OCI-LY1 (cell line): ENCODE measurements around the gene TBC1D4.
A peak's percentile ranks its signal among the peaks of the same experiment; 100 is the strongest.

ENCODE experiments used
- H2AFZ ChIP-seq: fragments of 200-600 bp; sonication (generic), shearing (Covaris generic); 2 replicates; pipeline ENCODE4 v1.6.0; 2014; ENCODE audit warnings: antibody characterized with exemption, mild to moderate bottlenecking, low read length
- H3F3A ChIP-seq: fragments of 200-600 bp; sonication (generic), shearing (Covaris generic); 2 replicates; pipeline ENCODE4 v1.6.0; 2014; ENCODE audit warnings: mild to moderate bottlenecking, antibody characterized with exemption, low read length, moderate library complexity; ENCODE audit not compliant: insufficient read depth
- H3K27ac ChIP-seq: fragments of 200-600 bp; sonication (generic); 2 replicates; pipeline ENCODE4 v1.5.1; 2014; ENCODE audit warnings: low read length, mixed run types, mild to moderate bottlenecking, low read depth; ENCODE audit not compliant: poor library complexity, severe bottlenecking
- H3K27me3 ChIP-seq: fragments of 200-600 bp; sonication (generic); 2 replicates; pipeline ENCODE4 v1.6.0; 2014; ENCODE audit warnings: antibody characterized with exemption, mild to moderate bottlenecking, low read length, moderate library complexity; ENCODE audit not compliant: insufficient read depth
- H3K36me3 ChIP-seq: fragments of 200-600 bp; sonication (generic); 2 replicates; pipeline ENCODE4 v1.6.1; 2014; ENCODE audit warnings: mild to moderate bottlenecking, antibody characterized with exemption, low read length, moderate library complexity, mixed read lengths; ENCODE audit not compliant: insufficient read depth
- H3K4me1 ChIP-seq: fragments of 200-600 bp; sonication (generic); 2 replicates; pipeline ENCODE4 v1.5.1; 2014; ENCODE audit warnings: mild to moderate bottlenecking, low read length, moderate library complexity; ENCODE audit not compliant: insufficient read depth, severe bottlenecking
- H3K4me2 ChIP-seq: fragments of 200-600 bp; sonication (generic), shearing (Covaris generic); 2 replicates; pipeline ENCODE4 v1.6.1; 2014; ENCODE audit warnings: low read length
- H3K4me3 ChIP-seq: fragments of 200-600 bp; sonication (generic); 2 replicates; pipeline ENCODE4 v1.5.1; 2014; ENCODE audit warnings: low read length, low read depth, mild to moderate bottlenecking, mixed read lengths; ENCODE audit not compliant: poor library complexity, severe bottlenecking
- H3K79me2 ChIP-seq: fragments of 200-600 bp; shearing (Covaris generic); 2 replicates; pipeline ENCODE4 v1.6.1; 2016; ENCODE audit warnings: mixed run types, low read length, mixed read lengths; ENCODE audit not compliant: insufficient read depth
- H3K9ac ChIP-seq: fragments of 200-600 bp; sonication (generic), shearing (Covaris generic); 2 replicates; pipeline ENCODE4 v1.6.1; 2014; ENCODE audit warnings: mild to moderate bottlenecking, low read length, mixed read lengths
- H3K9me2 ChIP-seq: fragments of 200-600 bp; sonication (generic), shearing (Covaris generic); 2 replicates; pipeline ENCODE4 v1.6.1; 2014; ENCODE audit warnings: low read depth, mild to moderate bottlenecking, low read length, mixed read lengths
- H3K9me3 ChIP-seq: fragments of 200-600 bp; shearing (Covaris generic); 2 replicates; pipeline ENCODE4 v1.6.1; 2014; ENCODE audit warnings: low read length, mixed read lengths
- H4K20me1 ChIP-seq: fragments of 200-600 bp; sonication (generic), shearing (Covaris generic); 2 replicates; pipeline ENCODE4 v1.6.0; 2016; ENCODE audit warnings: mild to moderate bottlenecking, low read length; ENCODE audit not compliant: insufficient read depth
- EZH2 ChIP-seq: fragments of 200-600 bp; sonication (generic), shearing (Covaris generic); IDR thresholded peaks from 2 replicates; pipeline ENCODE4 v1.8.0; 2017; ENCODE audit warnings: borderline replicate concordance, mixed run types, mild to moderate bottlenecking, antibody characterized with exemption, low read length, moderate library complexity, mixed read lengths
- TF ChIP-seq, protein P1 (sequence below): fragments of 200-600 bp; sonication (generic), shearing (Covaris generic); IDR thresholded peaks from 2 replicates; pipeline ENCODE4 v1.5.1; 2017; ENCODE audit warnings: mild to moderate bottlenecking, antibody characterized with exemption, low read length, moderate library complexity, mixed read lengths

TBC1D4 gene

DNA sequence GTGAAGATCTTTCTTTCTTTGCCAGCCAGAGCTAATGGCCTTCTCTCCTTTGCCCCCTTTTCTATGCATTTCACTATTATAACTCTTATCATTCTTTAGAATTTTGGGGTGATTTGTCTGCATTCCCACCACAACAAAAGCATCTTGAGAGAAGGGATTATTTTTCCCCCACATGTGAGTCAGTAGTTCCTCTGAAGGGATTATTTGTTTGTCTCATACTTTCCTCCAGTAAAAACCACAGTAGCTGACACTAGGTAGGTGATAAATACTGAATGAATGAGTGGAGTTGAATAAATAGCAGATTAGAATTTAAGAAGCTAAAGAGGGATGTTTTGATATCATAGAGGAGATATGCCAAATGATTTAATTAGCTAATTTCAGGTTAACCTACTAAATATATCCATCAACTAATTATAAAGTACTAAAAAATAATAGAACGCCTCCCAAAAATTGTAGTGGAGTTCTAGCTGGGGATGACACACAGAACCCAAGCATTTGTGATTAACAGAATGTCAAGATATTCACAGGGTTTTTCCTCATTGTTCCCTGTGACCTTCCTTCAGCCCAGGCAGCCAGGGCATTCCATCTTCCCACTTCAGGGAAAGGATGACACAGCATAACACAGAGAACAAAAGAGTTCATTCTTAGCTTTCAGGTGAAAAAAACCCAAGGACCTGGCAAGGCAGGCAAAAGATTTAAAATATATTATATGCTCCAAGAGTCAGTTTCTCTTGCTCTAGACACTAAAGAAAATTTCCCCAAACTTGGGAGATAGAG lies 3.5 kb upstream of the TBC1D4 start:
- H3K4me1 ChIP-seq: peaks cover 10% of the 10 kb centered on the region
- H3K36me3 ChIP-seq: no peaks in the 10 kb centered on the region
- H3K9ac ChIP-seq: no peak overlapping the region
- no peaks in the 10 kb centered on the region for H3F3A ChIP-seq
- H3K4me3 ChIP-seq: no peak overlapping the region
- H3K79me2 ChIP-seq: no peaks in the 10 kb centered on the region
- no peaks in the 10 kb centered on the region for H3K27me3 ChIP-seq
- H3K9me3 ChIP-seq: no peaks in the 10 kb centered on the region
- H2AFZ ChIP-seq: no peak overlapping the region
- no peaks in the 10 kb centered on the region for H3K9me2 ChIP-seq
- no peak overlapping the region for H3K27ac ChIP-seq
- TF ChIP-seq EZH2: no peak
- TF ChIP-seq, protein P1, sequence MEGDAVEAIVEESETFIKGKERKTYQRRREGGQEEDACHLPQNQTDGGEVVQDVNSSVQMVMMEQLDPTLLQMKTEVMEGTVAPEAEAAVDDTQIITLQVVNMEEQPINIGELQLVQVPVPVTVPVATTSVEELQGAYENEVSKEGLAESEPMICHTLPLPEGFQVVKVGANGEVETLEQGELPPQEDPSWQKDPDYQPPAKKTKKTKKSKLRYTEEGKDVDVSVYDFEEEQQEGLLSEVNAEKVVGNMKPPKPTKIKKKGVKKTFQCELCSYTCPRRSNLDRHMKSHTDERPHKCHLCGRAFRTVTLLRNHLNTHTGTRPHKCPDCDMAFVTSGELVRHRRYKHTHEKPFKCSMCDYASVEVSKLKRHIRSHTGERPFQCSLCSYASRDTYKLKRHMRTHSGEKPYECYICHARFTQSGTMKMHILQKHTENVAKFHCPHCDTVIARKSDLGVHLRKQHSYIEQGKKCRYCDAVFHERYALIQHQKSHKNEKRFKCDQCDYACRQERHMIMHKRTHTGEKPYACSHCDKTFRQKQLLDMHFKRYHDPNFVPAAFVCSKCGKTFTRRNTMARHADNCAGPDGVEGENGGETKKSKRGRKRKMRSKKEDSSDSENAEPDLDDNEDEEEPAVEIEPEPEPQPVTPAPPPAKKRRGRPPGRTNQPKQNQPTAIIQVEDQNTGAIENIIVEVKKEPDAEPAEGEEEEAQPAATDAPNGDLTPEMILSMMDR: no peak
- H4K20me1 ChIP-seq: no peaks in the 10 kb centered on the region
- H3K4me2 ChIP-seq: no peak overlapping the region

DNA sequence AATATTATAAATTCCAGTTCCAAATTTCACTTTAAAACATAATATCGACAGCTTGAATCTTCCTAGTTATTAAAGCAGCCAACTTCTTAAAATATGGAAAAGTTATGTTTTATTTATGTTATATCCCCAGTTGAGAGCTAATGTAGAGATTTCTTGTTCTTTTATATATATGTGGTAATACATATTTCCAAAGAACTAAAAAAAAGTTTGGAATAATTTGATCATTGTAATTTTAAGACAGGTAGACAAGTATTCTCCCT lies 781 bp upstream of the TBC1D4 start:
- Histone ChIP-seq H3K79me2 (no peaks in the 10 kb centered on the region), H3K9ac (no peak overlapping the region), H4K20me1 (no peaks in the 10 kb centered on the region), H3K27me3 (0 out of 2 replicates have a peak, but pooled peaks cover 3% of the 10 kb centered on the region), H3K4me1 (peaks cover 10% of the 10 kb centered on the region), H3K9me2 (no peaks in the 10 kb centered on the region), H3K4me3 (peak overlapping the region; percentile 69), H2AFZ (no peak overlapping the region), H3K36me3 (no peaks in the 10 kb centered on the region), H3K27ac (no peak overlapping the region), H3F3A (no peaks in the 10 kb centered on the region), H3K4me2 (peak overlapping the region; percentile 81), H3K9me3 (no peaks in the 10 kb centered on the region)
- TF ChIP-seq, protein P1: no peak
- no peak for TF ChIP-seq EZH2

- Histone ChIP-seq H3K4me1 (peaks cover 10% of the 10 kb centered on the region), H3K79me2 (no peaks in the 10 kb centered on the region), H3K9me3 (no peaks in the 10 kb centered on the region), H3F3A (no peaks in the 10 kb centered on the region), H3K27me3 (0 out of 2 replicates have a peak, but pooled peaks cover 3% of the 10 kb centered on the region), H3K9me2 (no peaks in the 10 kb centered on the region), H3K4me2 (peak overlapping the region; percentile 81), H3K4me3 (peak overlapping the region; percentile 69), H2AFZ (no peak overlapping the region), H3K27ac (no peak overlapping the region), H4K20me1 (no peaks in the 10 kb centered on the region), H3K9ac (peak overlapping the region; percentile 39; the same call in 1 of the 2 replicates), H3K36me3 (no peaks in the 10 kb centered on the region)
- TF ChIP-seq, protein P1: no peak
- TF ChIP-seq EZH2: no peak
These were observed 546 bp downstream of the TBC1D4 start for GRCh38 chr13:75481176-75482069.
